Measurements from ENCODE around the gene TM7SF3.

TM7SF3 gene

DNA sequence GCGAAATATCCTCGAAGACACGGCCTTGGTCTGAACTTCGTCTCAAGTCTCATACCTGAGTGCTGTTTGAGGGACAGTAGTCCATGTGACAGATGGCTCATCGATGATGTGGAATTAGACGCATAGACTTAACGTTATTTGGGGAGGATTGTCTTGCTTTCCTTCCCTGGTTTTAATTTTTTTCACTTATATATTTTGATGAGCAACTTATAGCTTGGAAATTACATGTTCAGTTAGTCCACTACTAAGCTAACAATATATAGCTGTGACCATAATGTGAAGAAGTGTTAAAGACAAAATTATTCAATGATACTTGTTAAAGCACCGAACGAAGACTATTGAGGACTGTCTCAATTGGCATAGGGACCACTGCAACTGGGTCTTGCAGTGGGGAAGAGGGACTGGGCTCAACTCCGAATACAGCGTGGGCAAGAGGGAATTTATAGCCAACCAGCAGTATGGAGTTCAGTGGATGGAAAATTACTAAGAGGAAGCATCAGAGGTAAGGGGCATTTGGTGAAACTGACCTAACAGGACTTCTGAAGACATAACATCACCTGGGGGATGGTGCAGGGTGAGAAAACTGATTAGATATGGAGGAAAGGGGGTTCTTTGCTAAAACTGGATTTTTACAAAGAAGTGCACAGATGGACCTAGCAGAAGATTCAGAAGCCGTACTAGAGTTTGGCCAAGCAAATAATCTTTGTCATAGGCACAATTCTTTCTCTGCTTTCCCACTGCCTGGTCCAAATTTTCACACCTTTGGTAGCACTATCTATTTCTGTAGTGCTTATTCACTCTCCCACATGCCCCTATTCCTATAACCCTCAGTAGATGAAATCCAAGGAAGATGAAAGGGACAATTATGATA, 910 bp upstream of the TM7SF3 start:
- no peak for DNase-seq

DNA sequence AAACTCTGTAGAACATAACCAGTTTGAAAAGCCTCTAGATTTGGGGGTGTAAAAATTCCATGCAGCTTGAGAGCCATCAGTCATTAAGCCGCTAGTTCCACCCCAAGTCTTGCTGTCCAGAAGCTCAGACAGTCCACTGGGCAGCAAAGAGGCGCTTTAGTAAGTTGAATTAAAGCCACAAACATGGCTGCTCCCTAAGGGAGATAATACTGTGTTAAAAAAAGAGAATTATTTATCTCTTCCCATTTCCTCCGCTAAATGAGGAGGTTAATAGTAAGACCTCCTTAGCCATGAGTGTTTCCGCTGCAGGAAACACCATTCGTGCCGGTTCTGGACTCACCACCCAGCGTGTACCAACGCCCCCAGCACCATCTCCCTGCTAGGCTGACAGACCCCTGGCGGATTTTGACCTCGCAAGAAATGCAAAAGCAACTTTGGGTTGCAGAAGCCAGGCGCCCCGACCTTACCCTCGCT, 536 bp downstream of the TM7SF3 start:
- no peak for DNase-seq

DNA sequence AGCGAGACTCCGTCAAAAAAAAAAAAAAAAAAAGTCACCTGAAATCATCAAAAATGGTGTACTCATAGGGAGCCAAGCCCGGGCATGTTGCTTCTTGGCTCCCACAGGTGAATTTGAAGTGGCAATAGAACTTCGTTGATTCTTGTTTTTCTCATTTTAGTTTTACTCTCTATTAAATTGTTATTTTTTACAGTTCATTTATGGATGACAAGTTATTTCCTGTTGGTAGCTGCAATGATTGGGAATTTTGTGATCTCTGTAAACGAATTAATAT, 1.3 kb downstream of the TM7SF3 start:
- DNase-seq: no peak

DNA sequence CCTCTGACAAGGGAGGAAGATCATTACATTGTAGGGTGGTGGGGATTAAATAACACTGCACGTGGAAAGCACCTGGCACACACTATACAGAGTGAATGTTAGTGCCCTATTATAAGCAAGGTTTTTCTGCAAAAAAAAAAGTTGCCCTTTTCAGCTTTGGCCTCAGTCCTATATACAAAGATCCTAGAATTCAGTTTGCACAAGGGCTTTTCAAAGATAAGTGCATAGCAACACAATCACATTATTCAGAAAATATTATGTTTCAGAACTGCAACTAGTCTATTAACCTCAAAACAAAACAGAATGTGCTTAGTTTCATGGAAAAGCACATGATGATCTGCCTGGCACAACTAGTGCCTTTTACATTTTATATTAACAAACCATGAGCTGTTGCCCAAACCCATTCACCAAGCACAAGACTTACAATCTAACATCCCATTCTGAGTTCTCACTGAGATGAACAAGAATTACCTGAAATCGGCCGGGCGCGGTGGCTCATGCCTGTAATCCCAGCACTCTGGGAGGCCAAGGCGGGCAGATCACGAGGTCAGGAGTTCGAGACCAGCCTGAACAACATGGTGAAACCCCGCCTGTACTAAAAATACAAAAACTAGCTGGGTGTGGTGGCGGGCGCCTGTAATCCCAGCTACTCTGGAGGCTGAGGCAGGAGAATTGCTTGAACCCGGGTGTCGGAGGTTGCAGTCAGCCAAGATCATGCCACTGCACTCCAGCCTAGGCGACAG, 1.8 kb downstream of the TM7SF3 start:
- DNase-seq: no peak

DNA sequence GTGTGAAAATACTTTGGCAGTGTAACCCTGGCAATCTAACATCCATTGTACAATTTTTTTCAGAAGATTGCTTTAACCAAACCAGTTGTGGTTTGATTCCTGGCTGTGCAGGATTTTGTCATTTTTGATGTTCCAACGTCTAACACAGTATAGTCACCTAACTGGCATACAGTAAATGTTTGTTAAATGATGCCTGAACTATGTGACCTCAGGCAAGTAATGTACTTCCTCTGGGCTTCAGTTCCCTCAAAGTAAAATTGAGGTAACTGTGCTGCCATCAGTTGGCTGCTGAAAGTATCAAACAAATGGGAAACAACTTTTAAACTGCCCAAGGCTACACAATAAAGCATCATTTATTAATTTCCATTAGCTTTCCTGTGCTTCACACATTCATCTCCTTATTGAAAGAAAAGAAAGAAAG, 4.3 kb downstream of the TM7SF3 start:
- DNase-seq: no peak

DNA sequence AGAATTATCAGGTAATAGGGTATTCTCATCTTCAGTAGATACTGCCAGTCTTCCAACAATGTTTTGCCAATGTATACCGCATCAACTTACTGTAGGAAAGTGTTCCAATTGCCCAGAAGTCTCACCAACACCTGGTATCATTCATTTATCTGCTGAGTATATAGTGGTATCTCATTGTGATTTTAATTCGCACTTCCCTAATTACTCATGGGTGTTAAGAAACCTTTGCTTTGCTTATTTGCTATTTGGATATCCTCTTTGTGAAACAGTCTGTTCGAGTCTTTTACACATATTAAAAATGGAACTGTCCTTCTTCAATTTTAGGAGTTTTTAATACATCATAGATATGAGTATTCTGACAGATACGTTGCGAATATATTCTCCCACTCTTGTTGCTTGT, 6.1 kb downstream of the TM7SF3 start:
- no peak for DNase-seq

DNA sequence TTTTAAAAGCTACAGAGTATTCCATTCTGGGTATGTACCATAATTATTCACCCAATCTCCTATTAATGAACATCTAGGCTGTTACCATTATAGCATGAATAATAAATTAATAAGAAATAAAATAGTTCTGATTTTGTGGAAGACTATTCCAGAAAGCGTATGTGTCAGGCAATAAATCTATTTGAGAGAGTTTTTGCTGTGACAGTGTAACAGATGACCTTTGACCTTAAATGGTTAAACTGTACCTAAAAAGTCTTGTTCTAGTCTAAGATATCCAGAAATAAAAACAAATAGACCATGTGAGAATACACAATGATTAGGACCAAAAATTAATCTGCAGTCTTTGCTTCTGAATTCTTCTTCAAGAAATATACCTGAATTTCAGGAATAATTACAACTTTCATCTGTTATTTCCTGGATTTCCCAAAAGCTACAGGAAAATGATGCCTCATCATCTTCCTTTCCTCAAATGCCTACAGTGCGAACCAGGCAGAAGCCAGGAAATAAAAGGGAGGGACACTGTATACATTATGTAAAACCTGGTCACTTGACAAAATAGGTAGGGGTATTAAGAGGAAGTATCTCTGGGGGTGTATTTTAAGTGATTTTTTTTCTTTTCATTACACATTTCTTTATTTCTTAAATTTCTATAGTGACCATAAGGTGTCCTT, 7.3 kb downstream of the TM7SF3 start:
- no peak for DNase-seq

DNA sequence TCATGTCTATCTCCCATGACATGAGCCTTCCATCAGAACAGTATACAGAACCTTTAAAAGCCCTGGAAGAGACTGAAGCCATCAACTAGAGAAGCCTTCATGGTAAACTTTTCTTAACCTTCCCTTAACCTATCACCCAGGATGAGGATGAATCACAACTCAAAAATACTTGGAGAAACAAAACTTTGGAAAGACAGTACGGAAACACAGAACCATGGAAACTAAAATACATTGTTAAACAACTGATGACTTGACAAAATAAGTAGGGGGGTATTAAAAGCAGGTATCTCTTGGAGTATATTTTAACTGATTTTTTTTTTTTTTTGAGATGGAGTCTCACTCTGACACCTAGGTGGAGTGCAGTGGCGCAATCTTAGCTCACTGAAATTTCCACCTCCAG, 8.7 kb downstream of the TM7SF3 start:
- no peak for DNase-seq

- DNase-seq: no peak
These were observed 10.5 kb downstream of the TM7SF3 start for GRCh38 chr12:27003421-27004381.

DNA sequence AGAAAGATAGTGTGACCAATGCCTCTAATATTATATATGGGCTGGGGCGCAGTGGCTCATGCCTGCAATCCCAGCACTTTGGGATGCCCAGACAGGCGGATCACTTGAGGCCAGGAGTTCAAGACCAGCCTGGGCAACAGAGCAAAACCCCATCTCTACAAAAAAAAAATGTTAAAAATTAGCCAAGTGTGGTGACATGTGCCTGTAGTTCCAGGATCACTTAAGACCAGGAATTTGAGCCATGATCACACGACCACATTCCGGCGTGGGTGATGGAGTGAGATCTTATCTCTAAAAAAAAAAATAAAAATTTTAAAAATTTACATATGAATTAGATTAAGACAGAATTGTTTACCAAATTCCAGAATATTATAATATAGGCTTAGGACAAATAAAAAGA, 12.0 kb downstream of the TM7SF3 start:
- no peak for DNase-seq

DNA sequence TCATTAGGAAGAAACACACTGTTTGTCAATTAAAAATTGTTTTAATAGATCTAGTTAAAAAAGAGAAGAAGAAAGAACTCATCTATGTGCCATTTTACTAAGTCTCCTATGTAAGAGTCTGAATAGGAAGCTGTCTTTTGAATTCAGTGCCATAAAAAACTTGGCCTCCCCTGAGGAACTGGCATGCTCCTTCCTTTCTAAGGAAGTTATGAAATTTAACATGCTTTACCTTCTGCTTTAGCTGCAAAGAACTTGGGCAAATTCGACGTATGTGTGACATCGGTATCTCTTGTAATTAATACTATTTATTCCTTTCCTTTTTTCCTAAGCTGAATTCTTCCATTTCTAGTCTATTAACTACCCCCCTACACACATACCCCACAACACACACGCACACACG, 12.5 kb downstream of the TM7SF3 start:
- DNase-seq: no peak

- DNase-seq: no peak
These were observed 13.2 kb downstream of the TM7SF3 start for GRCh38 chr12:27000961-27001360.

DNA sequence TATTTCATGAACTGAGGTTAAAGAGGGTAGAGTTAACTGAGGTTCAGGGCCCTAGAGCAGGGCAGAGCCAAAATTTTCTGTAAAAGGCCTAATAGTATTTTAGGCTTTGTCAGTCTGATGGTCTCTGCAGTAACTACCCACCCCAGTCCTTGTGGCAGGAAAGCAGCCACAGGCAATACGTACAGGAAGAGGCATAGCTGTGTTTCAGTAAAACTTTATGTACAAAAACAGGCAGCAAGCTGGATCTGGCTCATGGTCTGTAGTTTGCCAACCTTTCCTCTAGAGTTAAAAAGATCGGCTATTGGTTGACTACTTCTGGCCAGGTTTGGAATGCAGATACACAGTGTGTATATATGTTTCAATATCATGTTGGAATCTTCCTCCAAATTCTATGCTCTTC, 17.2 kb downstream of the TM7SF3 start:
- no peak for DNase-seq

DNA sequence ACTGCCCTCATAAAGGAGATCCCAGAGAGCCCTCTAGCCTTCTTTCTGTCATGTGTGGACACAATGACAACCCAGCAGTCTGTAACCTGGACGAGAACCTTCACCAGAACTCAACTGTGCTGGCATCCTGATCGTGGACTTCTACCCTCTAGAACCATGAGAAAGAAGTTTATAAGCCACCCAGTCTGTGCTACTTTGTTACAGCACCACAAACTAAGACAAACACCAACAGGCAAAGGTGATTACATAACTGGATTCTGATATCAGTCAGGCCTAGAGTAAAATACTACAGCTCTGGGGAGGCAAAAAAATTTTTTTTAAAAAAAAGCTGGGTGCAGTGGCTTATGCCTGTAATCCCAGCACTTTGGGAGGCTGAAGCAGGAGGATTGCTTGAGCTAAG, 18.5 kb downstream of the TM7SF3 start:
- DNase-seq: no peak

- no peak for DNase-seq
These were observed 20.1 kb downstream of the TM7SF3 start for GRCh38 chr12:26994109-26994508.

- no peak for DNase-seq
These were observed 22.4 kb downstream of the TM7SF3 start for GRCh38 chr12:26991826-26992225.

GRCh38 chr12:26989873-26990272, 24.3 kb downstream of the TM7SF3 start:
- DNase-seq: no peak

DNA sequence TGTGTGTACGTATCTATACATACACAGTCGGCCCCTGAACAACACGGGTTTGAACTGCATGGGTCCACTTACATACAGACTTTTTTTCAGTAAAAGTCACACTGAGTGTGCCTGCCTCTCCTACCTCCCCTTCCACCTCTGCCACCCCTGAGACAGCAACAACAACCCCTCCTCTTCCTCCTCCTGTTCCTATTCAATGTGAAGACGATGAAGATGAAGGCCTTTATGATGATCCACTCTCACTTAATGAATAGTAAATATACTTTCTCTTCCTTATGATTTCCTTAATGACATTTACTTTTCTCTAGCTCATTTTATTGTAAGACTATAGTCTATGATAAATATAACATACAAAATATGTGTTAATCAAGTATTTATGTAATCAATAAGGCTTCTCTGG, 25.5 kb downstream of the TM7SF3 start:
- no peak for DNase-seq

GRCh38 chr12:26987634-26988424, 26.4 kb downstream of the TM7SF3 start:
- no peak for DNase-seq

DNA sequence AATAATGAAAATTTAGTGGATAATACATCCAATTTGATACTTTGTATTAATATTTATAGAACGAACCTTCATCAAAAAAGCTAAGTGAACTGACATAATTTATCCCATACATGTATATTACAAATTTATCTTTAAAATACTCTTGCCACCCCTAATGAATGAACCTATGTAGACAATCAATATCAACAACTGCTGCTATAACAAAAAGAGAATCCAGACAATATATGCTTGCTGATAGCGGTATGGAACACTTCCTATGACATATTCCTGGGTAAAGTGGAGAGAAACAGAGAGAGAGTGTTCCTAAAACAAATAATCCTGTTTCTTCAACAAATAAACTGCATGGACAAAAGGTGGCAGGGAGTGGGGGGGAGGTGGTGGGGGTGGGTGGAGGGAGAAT, 31.3 kb downstream of the TM7SF3 start:
- no peak for DNase-seq

DNA sequence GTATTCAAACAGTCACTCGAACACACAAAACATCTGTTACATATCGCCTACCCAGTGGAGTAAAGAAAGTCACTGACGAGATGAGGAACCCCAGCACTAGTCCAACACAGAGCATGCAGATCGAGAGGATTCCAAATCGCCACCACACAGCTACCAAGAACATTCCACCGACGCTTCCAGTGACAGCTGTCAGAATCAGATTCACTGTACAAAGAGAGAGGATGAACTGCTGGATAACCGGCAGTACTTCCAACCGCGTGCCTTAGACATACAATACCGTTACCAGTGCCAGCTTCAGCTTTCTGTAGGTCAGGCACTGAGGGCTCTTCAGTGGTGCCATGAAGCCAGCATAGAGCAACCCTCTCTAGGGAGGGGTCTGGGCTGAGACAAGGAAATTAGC, 34.5 kb downstream of the TM7SF3 start:
- DNase-seq: no peak

DNA sequence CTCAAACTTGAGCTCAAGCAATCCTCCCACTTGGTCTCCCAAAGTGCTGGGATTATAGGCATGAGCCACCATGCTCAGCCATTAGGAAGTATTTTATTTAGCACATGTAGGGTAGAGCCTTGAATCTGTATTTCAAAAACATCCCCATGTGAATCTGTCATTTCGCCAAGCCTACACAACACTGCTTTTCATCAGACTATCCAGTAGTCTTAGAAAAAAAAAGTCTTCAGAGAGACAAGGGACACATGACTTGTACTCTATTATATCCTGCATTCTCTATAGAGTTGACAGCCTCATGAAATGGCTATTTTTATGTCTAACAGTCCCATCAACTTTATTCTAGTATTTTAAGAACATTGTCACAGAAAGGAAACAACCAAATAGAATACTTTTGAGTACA, 35.4 kb downstream of the TM7SF3 start:
- DNase-seq: no peak
